ENCODE measurements around the gene CEACAM8.
"Not testable (repeated sequence)": the region's sequence is repeated elsewhere in the genome, so short reads cannot be mapped to it uniquely, and the experiment has no call there.

Gene CEACAM8

GRCh38 chr19:42540071-42540553, 54.6 kb downstream of the CEACAM8 start:
- peak; percentile 68 for DNase-seq

GRCh38 chr19:42538841-42539709, 55.6 kb downstream of the CEACAM8 start:
- no peak for DNase-seq

- DNase-seq: not testable (repeated sequence)
Observed at GRCh38 chr19:42535276-42535675, 59.4 kb downstream of the CEACAM8 start.

- DNase-seq: no peak
Observed at GRCh38 chr19:42534391-42534790, 60.3 kb downstream of the CEACAM8 start.

- no peak for DNase-seq
Observed at GRCh38 chr19:42532891-42533290, 61.8 kb downstream of the CEACAM8 start.

- DNase-seq: no peak
Observed at GRCh38 chr19:42531313-42531712, 63.4 kb downstream of the CEACAM8 start.

Data from DMS79 (cell line).